ENCODE results near the gene PIPOX.

The PIPOX gene

DNA sequence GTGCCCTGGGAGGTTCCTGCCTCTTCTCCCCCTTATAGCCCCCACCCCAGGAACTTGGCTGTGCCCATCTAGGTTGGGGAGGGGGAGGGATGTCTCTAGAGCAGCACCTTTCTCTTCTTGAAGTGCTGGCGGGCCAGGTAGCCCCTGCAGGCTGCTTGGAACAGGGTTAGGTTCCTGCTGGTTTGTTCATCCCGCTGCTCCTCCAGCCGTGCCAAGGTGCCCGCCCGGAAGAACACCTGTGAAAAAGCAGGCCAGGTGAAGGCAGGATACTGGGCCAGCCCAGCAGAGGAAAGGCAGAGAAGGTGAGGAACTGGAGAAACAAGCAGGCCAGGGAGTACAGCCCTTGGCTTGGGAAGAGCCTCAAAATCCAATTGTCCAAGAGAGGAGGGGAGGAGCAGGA is 56.6 kb downstream of the PIPOX start:
- no peak for DNase-seq (ENCODE audit: low read depth)
- TF ChIP-seq CTCF (IDR thresholded peaks at IDR 0.05; ENCODE audit: low read depth, low read length, missing control alignments), result no peak
- in situ Hi-C loops (cut with HindIII; ENCODE audit: low sequenced_read_pairs), result no loop called here
- H3K4me3 ChIP-seq (ENCODE audit: low read depth, low read length), result no peak overlapping the region

DNA sequence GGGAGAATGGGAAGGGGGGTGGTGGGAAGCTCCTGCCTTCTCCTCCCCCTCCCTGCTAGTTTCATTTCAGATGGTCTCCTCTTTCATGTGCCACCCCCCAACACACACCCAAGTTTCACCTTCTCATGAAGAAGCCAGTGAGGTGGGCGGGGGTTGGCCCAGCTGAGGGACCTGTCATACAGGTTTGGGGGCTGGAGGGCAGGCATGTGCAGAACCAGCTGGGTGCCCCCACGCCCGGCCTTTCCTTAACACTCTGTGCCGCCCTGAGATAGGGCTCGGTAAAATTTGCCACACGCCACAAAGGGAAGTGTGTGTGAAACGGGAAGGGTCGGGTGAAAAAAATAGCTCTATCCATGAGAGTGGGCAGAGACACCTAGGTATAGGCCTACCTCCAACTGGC is 57.4 kb downstream of the PIPOX start:
- DNase-seq (ENCODE audit: low read depth), result no peak
- H3K4me3 ChIP-seq (ENCODE audit: low read depth, low read length), result no peak overlapping the region
- in situ Hi-C loops (cut with HindIII; ENCODE audit: low sequenced_read_pairs), result no loop called here
- no peak for TF ChIP-seq CTCF (IDR thresholded peaks at IDR 0.05; ENCODE audit: low read depth, low read length, missing control alignments)

GRCh38 chr17:29102046-29102445 is 59.1 kb downstream of the PIPOX start:
- in situ Hi-C loops (cut with HindIII; ENCODE audit: low sequenced_read_pairs), result no loop called here
- H3K4me3 ChIP-seq (ENCODE audit: low read depth, low read length), result no peak overlapping the region
- no peak for DNase-seq (ENCODE audit: low read depth)
- no peak for TF ChIP-seq CTCF (IDR thresholded peaks at IDR 0.05; ENCODE audit: low read depth, low read length, missing control alignments)

DNA sequence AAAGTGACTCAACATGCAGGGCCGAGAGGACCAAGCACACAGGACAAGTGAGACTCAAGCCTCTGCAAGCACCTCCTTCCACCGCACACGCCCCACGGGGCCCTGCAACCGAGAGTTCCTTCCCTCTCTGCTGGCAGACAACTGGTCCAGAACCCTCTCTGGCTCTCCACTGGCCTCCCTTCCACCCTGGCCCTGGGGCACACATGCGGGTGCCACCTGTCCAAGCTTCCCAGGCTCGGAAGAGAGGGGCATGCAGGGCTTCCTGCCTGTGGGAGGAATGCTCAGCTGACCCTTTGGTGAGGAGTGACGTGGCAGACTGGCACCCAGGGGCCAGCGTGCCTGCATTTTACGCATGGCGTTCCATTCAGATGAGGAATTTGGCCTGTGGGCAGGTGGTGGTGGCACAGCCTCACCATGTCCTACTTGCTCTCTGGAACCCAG is 59.8 kb downstream of the PIPOX start:
- no peak for DNase-seq (ENCODE audit: low read depth)
- in situ Hi-C loops (cut with HindIII; ENCODE audit: low sequenced_read_pairs), result no loop called here
- no peak for TF ChIP-seq CTCF (IDR thresholded peaks at IDR 0.05; ENCODE audit: low read depth, low read length, missing control alignments)
- no peak overlapping the region for H3K4me3 ChIP-seq (ENCODE audit: low read depth, low read length)

DNA sequence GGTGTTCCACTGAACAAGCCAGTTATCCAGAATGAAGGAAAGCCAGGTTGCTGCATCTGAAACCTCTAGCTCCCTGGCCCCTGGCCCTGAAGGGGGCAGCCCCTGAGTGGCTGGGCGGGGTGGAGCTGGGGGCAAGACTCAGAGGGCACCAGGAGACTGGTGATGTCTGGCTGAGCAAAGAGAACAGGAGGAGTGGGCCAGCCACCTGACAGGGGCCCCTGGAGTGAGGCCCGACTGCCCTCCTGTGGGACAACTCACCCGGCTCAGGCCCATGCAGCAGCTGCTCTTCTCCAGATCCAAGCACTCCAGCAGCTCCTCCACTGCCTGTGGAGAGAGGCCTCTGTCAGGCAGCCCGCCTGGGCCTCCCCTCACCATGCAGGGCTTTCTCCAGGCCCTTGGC is 60.4 kb downstream of the PIPOX start:
- H3K4me3 ChIP-seq (ENCODE audit: low read depth, low read length), result no peak overlapping the region
- no peak for DNase-seq (ENCODE audit: low read depth)
- in situ Hi-C loops (cut with HindIII; ENCODE audit: low sequenced_read_pairs), result no loop called here
- no peak for TF ChIP-seq CTCF (IDR thresholded peaks at IDR 0.05; ENCODE audit: low read depth, low read length, missing control alignments)

All from astrocyte of the cerebellum (primary cell).